GM23248 (cell line): ENCODE measurements around the gene ATG10. TPM values are rescaled to one million over a fixed set of nuclear protein-coding genes. Genes with fewer than 3 reads are reported as not detected.

Source experiments
- DNase-seq: peaks from one replicate; pipeline ENCODE4 v3.0.0-alpha.2; 2015
- H2AFZ ChIP-seq: fragments of 200-600 bp; sonication (generic); 2 replicates; pipeline ENCODE4 v1.6.1; 2016; ENCODE audit warnings: antibody characterized with exemption
- H3F3A ChIP-seq: fragments of 200-600 bp; sonication (generic); 2 replicates; pipeline ENCODE4 v1.6.1; 2016; ENCODE audit warnings: mild to moderate bottlenecking, antibody characterized with exemption, mixed run types; ENCODE audit not compliant: insufficient read depth
- H3K27ac ChIP-seq: fragments of 200-600 bp; sonication (generic); 2 replicates; pipeline ENCODE4 v1.5.1; 2016; ENCODE audit warnings: mild to moderate bottlenecking
- H3K27me3 ChIP-seq: fragments of 200-600 bp; sonication (generic); replicated peaks from 2 replicates; pipeline ENCODE4 v1.6.1; 2016; ENCODE audit warnings: mild to moderate bottlenecking; ENCODE audit not compliant: insufficient read depth
- H3K36me3 ChIP-seq: fragments of 200-600 bp; sonication (generic); 2 replicates; pipeline ENCODE4 v1.6.1; 2016; ENCODE audit warnings: low read depth, mild to moderate bottlenecking
- H3K4me1 ChIP-seq: fragments of 200-600 bp; sonication (generic); 2 replicates; pipeline ENCODE4 v1.6.1; 2016; ENCODE audit warnings: mild to moderate bottlenecking; ENCODE audit not compliant: insufficient read depth
- H3K4me2 ChIP-seq: fragments of 200-600 bp; sonication (generic); one replicate; pipeline ENCODE4 v1.6.1; 2016; ENCODE audit warnings: mild to moderate bottlenecking; ENCODE audit not compliant: unreplicated experiment
- H3K4me3 ChIP-seq: fragments of 200-600 bp; sonication (generic); 2 replicates; pipeline ENCODE4 v1.5.1; 2016; ENCODE audit warnings: mild to moderate bottlenecking
- H3K79me2 ChIP-seq: fragments of 200-600 bp; sonication (generic); 2 replicates; pipeline ENCODE4 v1.6.1; 2016; ENCODE audit warnings: mild to moderate bottlenecking; ENCODE audit not compliant: insufficient read depth
- H3K9ac ChIP-seq: fragments of 200-600 bp; sonication (generic); 2 replicates; pipeline ENCODE4 v1.6.1; 2016; ENCODE audit warnings: mild to moderate bottlenecking
- H3K9me2 ChIP-seq: fragments of 200-600 bp; sonication (generic); 2 replicates; pipeline ENCODE4 v1.6.1; 2016; ENCODE audit warnings: mixed run types, mild to moderate bottlenecking, moderate library complexity; ENCODE audit not compliant: insufficient read depth
- H3K9me3 ChIP-seq: fragments of 200-600 bp; sonication (generic); one replicate; pipeline ENCODE4 v1.6.1; 2017; ENCODE audit warnings: low read depth
- H4K20me1 ChIP-seq: fragments of 200-600 bp; sonication (generic); 2 replicates; pipeline ENCODE4 v1.6.0; 2016; ENCODE audit not compliant: insufficient read depth
- EZH2 ChIP-seq: fragments of 200-600 bp; sonication (generic); IDR thresholded peaks from 2 replicates; pipeline ENCODE4 v1.6.1; 2018; ENCODE audit warnings: antibody characterized with exemption, mild to moderate bottlenecking; ENCODE audit not compliant: insufficient read depth, poor library complexity, severe bottlenecking
- EZH2phosphoT487 ChIP-seq: fragments of 200-600 bp; sonication (generic); IDR thresholded peaks from 2 replicates; pipeline ENCODE4 v1.6.1; 2018; ENCODE audit warnings: antibody characterized with exemption, moderate library complexity, mild to moderate bottlenecking, low read depth; ENCODE audit not compliant: insufficient read depth
- WGBS, 2 experiments: methylation state at CpG; one replicate each; pipeline ENCODE4 v1.1.6; 2015 to 2017; ENCODE audit warnings: low lambda C conversion rate in 2 of 2, low coverage in 1 of 2; ENCODE audit errors: missing lambda C conversion rate in 2 of 2; 5-methylcytosine and 5-hydroxymethylcytosine counted together
- in situ Hi-C: fragments of 300-500 bp; cut with MboI; formaldehyde crosslinking; loops from 2 replicates; pipeline ENCODE4 v1.15.0; 2020
- polyA plus RNA-seq: library from polyadenylated mRNA; unstranded; fragments of >200 nt; fragmentation: Nextera tagmentation; extraction: Ambion mirVana; gene quantifications from 2 replicates; pipeline ENCODE4 v1.2.1, GENCODE V29; 2016
- total RNA-seq: library from RNA; depleted of rRNA; stranded (reverse); fragments of >200 nt; shearing (Covaris generic); gene quantifications from 2 replicates; pipeline ENCODE4 v1.2.3, GENCODE V29; 2014

Gene ATG10
- total and polyA plus RNA-seq, 2 experiments from 2014 or later: 6.5 to 9.0 TPM

DNA sequence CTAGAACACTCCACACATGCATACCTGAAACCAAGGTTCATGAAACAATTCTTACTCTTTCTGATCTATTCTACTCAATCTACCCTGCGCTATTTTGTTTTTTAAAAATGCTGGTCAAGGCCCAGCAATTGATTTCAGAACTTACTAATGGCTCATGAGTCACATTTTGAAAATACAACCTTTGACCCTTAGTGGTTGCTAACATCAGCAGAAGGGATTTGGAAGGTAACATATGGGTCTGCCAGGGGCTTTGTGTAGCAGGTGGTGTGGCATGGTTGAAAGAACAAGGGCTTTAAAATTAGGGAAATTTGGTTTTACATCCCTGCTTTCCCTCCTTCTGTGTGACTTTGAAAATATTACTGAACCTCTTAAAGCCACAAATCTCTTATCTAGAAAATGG lies 101.4 kb downstream of the ATG10 start:
- no peak overlapping the region for H3K4me2 ChIP-seq
- no peak overlapping the region for H3K4me3 ChIP-seq
- in situ Hi-C loops: no loop called here
- H3K9ac ChIP-seq: no peak overlapping the region
- H3K9me3 ChIP-seq: no peaks in the 10 kb centered on the region
- H3K36me3 ChIP-seq: no peaks in the 10 kb centered on the region
- no peak overlapping the region for H2AFZ ChIP-seq
- no peak overlapping the region for H3K27ac ChIP-seq
- TF ChIP-seq EZH2: no peak
- no peak for TF ChIP-seq EZH2phosphoT487
- no peak for DNase-seq
- no peaks in the 10 kb centered on the region; the same call in 1 of the 2 replicates for H4K20me1 ChIP-seq
- no peaks in the 10 kb centered on the region for H3F3A ChIP-seq
- H3K79me2 ChIP-seq: no peaks in the 10 kb centered on the region
- no peaks in the 10 kb centered on the region for H3K4me1 ChIP-seq
- no peaks in the 10 kb centered on the region for H3K9me2 ChIP-seq
- no peaks in the 10 kb centered on the region for H3K27me3 ChIP-seq
- 93 to 100% methylated on average over 1 of the region's 1 CpG for WGBS, 2 experiments

DNA sequence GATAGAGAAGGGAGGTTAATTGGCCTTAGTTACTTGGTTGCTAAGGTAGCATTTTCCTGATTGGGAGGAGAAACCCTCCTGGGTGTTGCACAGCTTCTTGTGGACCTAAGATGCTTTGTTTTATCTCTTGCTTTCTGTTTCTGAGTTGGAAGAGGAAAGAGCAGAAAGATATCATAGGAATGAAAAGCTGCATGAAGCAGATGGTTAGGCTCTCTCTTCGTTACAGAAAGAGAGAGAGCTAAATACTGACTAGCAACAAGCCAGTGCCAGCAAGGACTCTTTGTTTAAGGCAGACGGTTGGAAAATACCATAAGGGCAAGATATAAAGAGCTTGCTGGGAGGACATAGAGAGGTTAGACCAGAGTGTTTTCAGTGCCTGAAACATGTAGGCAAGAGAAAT lies 103.1 kb downstream of the ATG10 start:
- Histone ChIP-seq H3F3A (no peaks in the 10 kb centered on the region), H3K9me3 (no peaks in the 10 kb centered on the region), H4K20me1 (no peaks in the 10 kb centered on the region; the same call in 1 of the 2 replicates), H3K27me3 (no peaks in the 10 kb centered on the region), H3K4me3 (no peak overlapping the region), H3K9me2 (no peaks in the 10 kb centered on the region), H3K27ac (no peak overlapping the region), H3K4me2 (no peak overlapping the region), H3K4me1 (no peaks in the 10 kb centered on the region), H3K79me2 (no peaks in the 10 kb centered on the region), H3K9ac (no peak overlapping the region), H2AFZ (no peak overlapping the region), H3K36me3 (no peaks in the 10 kb centered on the region)
- in situ Hi-C loops: no loop called here
- 58 to 65% methylated on average over 2 of the region's 2 CpGs for WGBS, 2 experiments
- DNase-seq: no peak
- TF ChIP-seq EZH2phosphoT487 (no peak), EZH2 (no peak)

DNA sequence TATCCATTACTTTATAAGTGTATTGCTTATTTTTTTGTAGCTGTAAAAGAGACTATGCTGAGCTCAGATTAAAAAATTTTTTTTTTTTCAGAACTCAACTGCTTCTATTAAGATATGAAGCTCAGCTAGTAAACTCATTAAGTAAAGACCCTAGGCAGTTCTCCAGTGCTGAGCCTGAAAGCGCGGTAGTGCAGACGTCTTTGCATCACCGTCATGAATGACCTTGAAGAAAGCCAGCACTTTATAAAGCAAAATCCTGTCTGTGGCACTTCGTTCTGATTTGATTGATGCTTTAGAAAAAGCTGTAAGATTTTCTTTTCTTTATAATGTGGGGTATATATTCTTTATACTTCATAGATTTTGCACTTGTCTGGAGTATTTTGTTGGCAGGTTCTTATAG lies 105.7 kb downstream of the ATG10 start:
- H3K9ac ChIP-seq: no peak overlapping the region
- no peak for DNase-seq
- H3K27me3 ChIP-seq: no peaks in the 10 kb centered on the region
- H3K27ac ChIP-seq: no peak overlapping the region
- TF ChIP-seq EZH2: no peak
- in situ Hi-C loops: no loop called here
- no peak overlapping the region for H2AFZ ChIP-seq
- H3K9me3 ChIP-seq: no peaks in the 10 kb centered on the region
- no peaks in the 10 kb centered on the region for H3K79me2 ChIP-seq
- H4K20me1 ChIP-seq: no peaks in the 10 kb centered on the region
- H3K36me3 ChIP-seq: no peaks in the 10 kb centered on the region
- 73 to 78% methylated on average over 5 of the region's 5 CpGs for WGBS, 2 experiments
- H3K4me1 ChIP-seq: no peaks in the 10 kb centered on the region
- H3K4me3 ChIP-seq: no peak overlapping the region
- no peaks in the 10 kb centered on the region for H3F3A ChIP-seq
- H3K4me2 ChIP-seq: no peak overlapping the region
- H3K9me2 ChIP-seq: no peaks in the 10 kb centered on the region

DNA sequence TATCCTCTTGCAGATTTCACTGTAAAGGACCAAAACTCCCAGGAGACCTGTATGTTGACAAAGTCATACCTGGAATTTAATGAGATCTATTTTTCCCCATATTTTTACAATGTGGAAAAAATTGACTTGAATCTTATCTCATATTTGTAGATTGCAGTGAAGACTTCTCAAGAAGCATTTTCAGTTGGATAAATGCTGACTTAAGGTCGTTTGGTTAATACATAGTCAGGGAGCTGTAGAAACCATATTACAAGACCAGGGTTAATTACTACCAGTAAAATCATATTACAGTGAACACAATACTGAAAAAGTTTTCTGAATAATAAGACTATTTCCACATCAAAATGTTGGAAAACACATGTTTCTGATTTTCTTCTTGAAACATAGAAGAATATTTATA lies 119.8 kb downstream of the ATG10 start:
- no peak overlapping the region for H3K4me3 ChIP-seq
- no peak overlapping the region for H3K4me2 ChIP-seq
- no peaks in the 10 kb centered on the region for H3K9me2 ChIP-seq
- H3K9me3 ChIP-seq: no peaks in the 10 kb centered on the region
- H3K36me3 ChIP-seq: 0 out of 2 replicates have a peak, but pooled peaks cover 3% of the 10 kb centered on the region
- DNase-seq: no peak
- H2AFZ ChIP-seq: no peak overlapping the region
- H3K4me1 ChIP-seq: no peaks in the 10 kb centered on the region
- TF ChIP-seq EZH2: no peak
- no peak for TF ChIP-seq EZH2phosphoT487
- in situ Hi-C loops: no loop called here
- H3K79me2 ChIP-seq: no peaks in the 10 kb centered on the region
- no peaks in the 10 kb centered on the region for H3F3A ChIP-seq
- no peak overlapping the region for H3K9ac ChIP-seq
- WGBS, 2 experiments: 28% methylated on average over 1 of the region's 1 CpG
- H4K20me1 ChIP-seq: no peaks in the 10 kb centered on the region
- H3K27me3 ChIP-seq: no peaks in the 10 kb centered on the region
- no peak overlapping the region for H3K27ac ChIP-seq

DNA sequence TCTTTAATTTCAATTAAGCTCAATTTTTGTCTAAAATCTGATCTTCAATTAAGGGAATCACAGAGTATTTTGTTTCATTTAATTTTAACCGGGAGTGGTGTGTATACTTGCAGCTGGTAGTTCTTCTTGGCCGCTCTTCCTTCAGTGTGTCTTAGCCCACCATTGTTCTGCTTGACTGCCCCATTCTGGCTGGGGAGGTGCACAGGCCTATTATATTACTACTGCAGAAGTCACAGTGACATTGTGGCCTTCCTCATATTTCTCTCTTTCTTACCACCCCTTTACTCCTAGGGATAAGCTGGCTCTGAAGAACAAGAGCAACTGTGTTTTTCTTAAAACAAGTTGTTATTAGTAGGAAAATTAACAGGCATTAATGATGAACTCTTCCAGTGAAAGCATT lies 123.7 kb downstream of the ATG10 start:
- 91 to 99% methylated on average over 2 of the region's 2 CpGs for WGBS, 2 experiments
- Histone ChIP-seq H3K27ac (no peak overlapping the region), H4K20me1 (no peaks in the 10 kb centered on the region), H3K79me2 (no peaks in the 10 kb centered on the region), H3K9me2 (no peaks in the 10 kb centered on the region), H3F3A (no peaks in the 10 kb centered on the region), H3K36me3 (0 out of 2 replicates have a peak, but pooled peaks cover 3% of the 10 kb centered on the region), H2AFZ (no peak overlapping the region), H3K4me2 (no peak overlapping the region), H3K27me3 (no peaks in the 10 kb centered on the region), H3K4me3 (no peak overlapping the region), H3K9me3 (no peaks in the 10 kb centered on the region), H3K4me1 (no peaks in the 10 kb centered on the region), H3K9ac (no peak overlapping the region)
- TF ChIP-seq EZH2phosphoT487: no peak
- TF ChIP-seq EZH2: no peak
- in situ Hi-C loops: no loop called here
- DNase-seq: no peak
